ENCODE results near the gene MDFI.

GRCh38 chr6:41630946-41631345 lies 7.3 kb upstream of the MDFI start:
- TF ChIP-seq CTCF (IDR thresholded peaks at IDR 0.05; ENCODE audit: insufficient read depth, low read length) (no peak), POLR2AphosphoS5 (IDR thresholded peaks at IDR 0.05; ENCODE audit: low read depth) (no peak)
- TF ChIP-seq, protein P1, sequence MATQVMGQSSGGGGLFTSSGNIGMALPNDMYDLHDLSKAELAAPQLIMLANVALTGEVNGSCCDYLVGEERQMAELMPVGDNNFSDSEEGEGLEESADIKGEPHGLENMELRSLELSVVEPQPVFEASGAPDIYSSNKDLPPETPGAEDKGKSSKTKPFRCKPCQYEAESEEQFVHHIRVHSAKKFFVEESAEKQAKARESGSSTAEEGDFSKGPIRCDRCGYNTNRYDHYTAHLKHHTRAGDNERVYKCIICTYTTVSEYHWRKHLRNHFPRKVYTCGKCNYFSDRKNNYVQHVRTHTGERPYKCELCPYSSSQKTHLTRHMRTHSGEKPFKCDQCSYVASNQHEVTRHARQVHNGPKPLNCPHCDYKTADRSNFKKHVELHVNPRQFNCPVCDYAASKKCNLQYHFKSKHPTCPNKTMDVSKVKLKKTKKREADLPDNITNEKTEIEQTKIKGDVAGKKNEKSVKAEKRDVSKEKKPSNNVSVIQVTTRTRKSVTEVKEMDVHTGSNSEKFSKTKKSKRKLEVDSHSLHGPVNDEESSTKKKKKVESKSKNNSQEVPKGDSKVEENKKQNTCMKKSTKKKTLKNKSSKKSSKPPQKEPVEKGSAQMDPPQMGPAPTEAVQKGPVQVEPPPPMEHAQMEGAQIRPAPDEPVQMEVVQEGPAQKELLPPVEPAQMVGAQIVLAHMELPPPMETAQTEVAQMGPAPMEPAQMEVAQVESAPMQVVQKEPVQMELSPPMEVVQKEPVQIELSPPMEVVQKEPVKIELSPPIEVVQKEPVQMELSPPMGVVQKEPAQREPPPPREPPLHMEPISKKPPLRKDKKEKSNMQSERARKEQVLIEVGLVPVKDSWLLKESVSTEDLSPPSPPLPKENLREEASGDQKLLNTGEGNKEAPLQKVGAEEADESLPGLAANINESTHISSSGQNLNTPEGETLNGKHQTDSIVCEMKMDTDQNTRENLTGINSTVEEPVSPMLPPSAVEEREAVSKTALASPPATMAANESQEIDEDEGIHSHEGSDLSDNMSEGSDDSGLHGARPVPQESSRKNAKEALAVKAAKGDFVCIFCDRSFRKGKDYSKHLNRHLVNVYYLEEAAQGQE (IDR thresholded peaks at IDR 0.05; ENCODE audit: insufficient replicate concordance, low read depth), result no peak

All from HL-60 (cell line).